ENCODE measurements around the gene SCN2B.
"Not testable (repeated sequence)": the region's sequence is repeated elsewhere in the genome, so short reads cannot be mapped to it uniquely, and the experiment has no call there.

SCN2B gene

GRCh38 chr11:118194835-118195627 lies 18.6 kb upstream of the SCN2B start:
- ChIA-PET POLR2A (no interaction called here), CTCF (interaction anchor here (1.0 to 1.2 kb wide), 3 partner anchors 24 to 293 kb away, joined by 3 to 5 read pairs (median 4); no protein-coding TSS in a partner anchor)
- no peaks in the 10 kb centered on the region for H3K4me1 ChIP-seq (ENCODE audit: control insufficient read depth, insufficient read depth, low read length)
- no peaks in the 10 kb centered on the region for H3K9me3 ChIP-seq (ENCODE audit: control insufficient read depth, insufficient read depth, low read depth, low read length)
- H3K4me3 ChIP-seq (ENCODE audit: low read depth, low read length), result no peak overlapping the region
- no peaks in the 10 kb centered on the region for H3K36me3 ChIP-seq (ENCODE audit: control insufficient read depth in 2 of 2, insufficient read depth in 1 of 2, low read length in 2 of 2)
- TF ChIP-seq ZNF157 (tag by site-specific recombination; IDR thresholded peaks at IDR 0.05) (no peak), AEBP2 (tag by site-specific recombination; IDR thresholded peaks at IDR 0.05; ENCODE audit: borderline replicate concordance) (no peak), ZSCAN30 (tag by site-specific recombination; IDR thresholded peaks at IDR 0.05) (no peak), ZNF146 (tag by site-specific recombination; IDR thresholded peaks at IDR 0.05) (no peak), ZNF366 (tag by site-specific recombination; conservative IDR thresholded peaks at IDR 0.05) (no peak), ZNF121 (tag by site-specific recombination; IDR thresholded peaks at IDR 0.05) (no peak), ZBTB11 (tag by site-specific recombination; conservative IDR thresholded peaks at IDR 0.05; ENCODE audit: low read depth) (no peak), ZNF23 (tag by site-specific recombination; IDR thresholded peaks at IDR 0.05; ENCODE audit: borderline replicate concordance) (no peak), REPIN1 (tag by site-specific recombination; IDR thresholded peaks at IDR 0.05; ENCODE audit: low read depth) (no peak), ZNF202 (tag by site-specific recombination; IDR thresholded peaks at IDR 0.05; ENCODE audit: borderline replicate concordance) (no peak), ZBTB49 (tag by site-specific recombination; IDR thresholded peaks at IDR 0.05; ENCODE audit: low read depth) (no peak), SETDB1 (IDR thresholded peaks at IDR 0.05; ENCODE audit: insufficient read length, low read length) (no peak), ZNF354C (tag by site-specific recombination; IDR thresholded peaks at IDR 0.05; ENCODE audit: borderline replicate concordance, low read depth) (no peak), ZNF2 (tag by site-specific recombination; IDR thresholded peaks at IDR 0.05) (no peak)
- no peak overlapping the region for H3K27ac ChIP-seq (ENCODE audit: extremely low read depth, low read depth, low read length)

- H3K4me3 ChIP-seq (ENCODE audit: low read depth, low read length), result no peak overlapping the region
- ChIA-PET POLR2A (no interaction called here), CTCF (no interaction called here)
- H3K36me3 ChIP-seq (ENCODE audit: control insufficient read depth in 2 of 2, insufficient read depth in 1 of 2, low read length in 2 of 2), result no peaks in the 10 kb centered on the region
- no peak overlapping the region for H3K27ac ChIP-seq (ENCODE audit: extremely low read depth, low read depth, low read length)
- H3K4me1 ChIP-seq (ENCODE audit: control insufficient read depth, insufficient read depth, low read length), result no peaks in the 10 kb centered on the region
- H3K9me3 ChIP-seq (ENCODE audit: control insufficient read depth, insufficient read depth, low read depth, low read length), result no peaks in the 10 kb centered on the region
- TF ChIP-seq ZBTB49 (tag by site-specific recombination; IDR thresholded peaks at IDR 0.05; ENCODE audit: low read depth) (no peak), ZNF211 (tag by site-specific recombination; IDR thresholded peaks at IDR 0.05; ENCODE audit: low read depth) (no peak), ZNF157 (tag by site-specific recombination; IDR thresholded peaks at IDR 0.05) (no peak), ZNF341 (tag by site-specific recombination; IDR thresholded peaks at IDR 0.05; ENCODE audit: low read depth) (no peak), ZNF585B (tag by site-specific recombination; IDR thresholded peaks at IDR 0.05) (no peak), ZNF639 (tag by site-specific recombination; IDR thresholded peaks at IDR 0.05) (no peak)
Observed at GRCh38 chr11:118193910-118194566, 17.6 kb upstream of the SCN2B start.

GRCh38 chr11:118192817-118193216 lies 16.4 kb upstream of the SCN2B start:
- CTCF ChIA-PET, result interaction anchor here (0.8 to 1.0 kb wide), 2 partner anchors 19 to 21 kb away, joined by 4 read pairs; no protein-coding TSS in a partner anchor

More at GRCh38 chr11:118192817-118193216, 16.4 kb upstream of the SCN2B start:
- POLR2A ChIA-PET; H3K9me3 ChIP-seq (ENCODE audit: control insufficient read depth, insufficient read depth, low read depth, low read length); H3K36me3 ChIP-seq (ENCODE audit: control insufficient read depth in 2 of 2, insufficient read depth in 1 of 2, low read length in 2 of 2); H3K27ac ChIP-seq (ENCODE audit: extremely low read depth, low read depth, low read length); H3K4me3 ChIP-seq (ENCODE audit: low read depth, low read length); H3K4me1 ChIP-seq (ENCODE audit: control insufficient read depth, insufficient read depth, low read length): not testable (repeated sequence)

Data from HEK293 (cell line).